ENCODE results near the gene ADTRP. TPM values are rescaled to one million over a fixed set of nuclear protein-coding genes. Genes with fewer than 3 reads are reported as not detected.

ADTRP gene
- total and polyA plus RNA-seq, 10 of the 15 experiments (the other 5 are each of a cell fraction or from before 2014, with no cell fraction given), result 0.10 to 2.6 (median 2.1) TPM

- TF ChIP-seq PBX3 (IDR thresholded peaks at IDR 0.05; ENCODE audit: insufficient replicate concordance, low read depth, low read length) (no peak), IRF3 (IDR thresholded peaks at IDR 0.05) (no peak), POLR2AphosphoS5 (IDR thresholded peaks at IDR 0.05; ENCODE audit: low read length) (peak; percentile 60; the same call in 1 of the 2 replicates), ZBTB33 (IDR thresholded peaks at IDR 0.05) (no peak), IRF5 (IDR thresholded peaks at IDR 0.05; ENCODE audit: borderline replicate concordance) (no peak), SUZ12 (IDR thresholded peaks at IDR 0.05; ENCODE audit: unreplicated experiment) (no peak), ELK1 (IDR thresholded peaks at IDR 0.05; ENCODE audit: low read depth, low read length) (no peak), EED (IDR thresholded peaks at IDR 0.05; ENCODE audit: low read depth) (peak; percentile 92), NFYB (IDR thresholded peaks at IDR 0.05; ENCODE audit: insufficient read depth, low read depth, low read length) (0 out of 2 replicates have a peak, but pooled peaks have one; percentile 8), CHD2 (IDR thresholded peaks at IDR 0.05; ENCODE audit: borderline replicate concordance, low read depth, low read length) (peak; percentile 79), BACH1 (IDR thresholded peaks at IDR 0.05; ENCODE audit: borderline replicate concordance) (peak; percentile 80; the same call in 1 of the 2 replicates), CTCF (IDR thresholded peaks at IDR 0.05 in 2 of 3, conservative IDR thresholded peaks at IDR 0.05 in 1 of 3; ENCODE audit: control insufficient read depth in 2 of 3, extremely low read depth in 1 of 3, insufficient read depth in 1 of 3, low read depth in 3 of 3, low read length in 3 of 3) (no peak), SKIL (IDR thresholded peaks at IDR 0.05; ENCODE audit: low read depth, poor library complexity, severe bottlenecking) (peak; percentile 84)
Observed at GRCh38 chr6:11785774-11786579, 7.4 kb upstream of the ADTRP start (continued).
